HT-29 (cell line): ENCODE results near the gene CLDN17. TPM values are rescaled to one million over a fixed set of nuclear protein-coding genes. Genes with fewer than 3 reads are reported as not detected.

ENCODE experiments used
- DNase-seq: peaks from one replicate; pipeline ENCODE4 v3.0.0-alpha.2; 2015; ENCODE audit warnings: low spot score
- total RNA-seq: library from RNA; depleted of rRNA; stranded (reverse); fragments of >200 nt; shearing (Covaris generic); gene quantifications from 2 replicates; pipeline ENCODE4 v1.2.3, GENCODE V29; 2014; rRNA removed

The CLDN17 gene, protein sequence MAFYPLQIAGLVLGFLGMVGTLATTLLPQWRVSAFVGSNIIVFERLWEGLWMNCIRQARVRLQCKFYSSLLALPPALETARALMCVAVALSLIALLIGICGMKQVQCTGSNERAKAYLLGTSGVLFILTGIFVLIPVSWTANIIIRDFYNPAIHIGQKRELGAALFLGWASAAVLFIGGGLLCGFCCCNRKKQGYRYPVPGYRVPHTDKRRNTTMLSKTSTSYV
- not detected in 2 replicates for total RNA-seq

DNA sequence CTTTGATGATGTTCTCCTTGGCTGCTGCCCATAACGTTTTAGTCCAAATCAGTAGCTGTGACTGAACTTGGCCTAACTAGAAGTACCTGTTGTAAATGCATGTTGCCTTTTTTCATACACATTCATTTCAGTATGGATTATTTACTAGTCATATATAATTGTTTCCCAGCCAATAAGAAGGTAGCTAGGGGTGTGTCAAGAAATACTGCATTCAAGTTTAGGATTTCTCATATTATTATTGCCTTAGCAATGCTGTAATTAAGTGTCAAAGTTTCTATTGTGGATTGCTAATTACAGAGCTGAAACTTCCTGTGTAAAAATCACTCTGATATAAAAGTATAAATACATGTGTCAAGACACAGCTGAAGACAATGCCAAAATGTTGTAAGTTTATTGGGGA lies at the start of gene CLDN17:
Gene CLDN17 (minus strand): TSS at position 101 of the 400 bp plus-strand sequence. CDS start 188 bp downstream, outside the sequence.
- no peak for DNase-seq

DNA sequence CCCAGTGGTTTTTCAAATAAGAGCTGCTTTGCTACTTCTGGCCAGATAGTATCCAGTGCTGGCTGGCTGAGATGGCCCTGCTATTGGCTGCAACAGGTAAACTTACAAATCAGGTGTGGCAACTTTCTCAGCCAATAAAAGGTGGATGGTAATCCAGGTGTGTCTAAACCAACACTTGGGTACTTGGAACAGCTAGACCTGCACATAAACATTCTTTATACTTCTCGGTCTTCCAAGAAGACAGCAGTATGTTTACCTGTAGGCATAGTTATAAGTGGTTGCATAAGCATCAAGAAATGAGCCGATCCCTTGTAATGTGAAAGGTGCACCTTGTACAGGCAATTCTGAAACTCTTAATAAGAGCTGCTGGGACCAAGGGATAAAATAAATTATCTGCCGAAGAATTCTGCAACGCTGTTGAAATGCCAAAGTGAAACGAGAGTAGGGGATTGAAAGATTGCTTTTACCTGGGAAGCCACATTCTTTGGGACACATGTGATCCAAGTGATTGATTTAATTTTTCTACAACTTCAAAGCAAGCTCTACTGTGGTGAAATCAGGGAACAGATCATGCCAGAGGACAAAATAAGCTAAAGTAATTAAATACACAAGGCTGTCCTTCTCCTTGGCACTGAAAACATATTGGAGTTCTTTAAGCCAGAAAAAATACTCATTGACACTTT lies 49.6 kb upstream of the CLDN17 start, which contains the start of gene CLDN8:
Gene CLDN8 (minus strand): TSS at position 57 of the 683 bp plus-strand sequence. CDS start 172 bp downstream, outside the sequence.
- no peak for DNase-seq

DNA sequence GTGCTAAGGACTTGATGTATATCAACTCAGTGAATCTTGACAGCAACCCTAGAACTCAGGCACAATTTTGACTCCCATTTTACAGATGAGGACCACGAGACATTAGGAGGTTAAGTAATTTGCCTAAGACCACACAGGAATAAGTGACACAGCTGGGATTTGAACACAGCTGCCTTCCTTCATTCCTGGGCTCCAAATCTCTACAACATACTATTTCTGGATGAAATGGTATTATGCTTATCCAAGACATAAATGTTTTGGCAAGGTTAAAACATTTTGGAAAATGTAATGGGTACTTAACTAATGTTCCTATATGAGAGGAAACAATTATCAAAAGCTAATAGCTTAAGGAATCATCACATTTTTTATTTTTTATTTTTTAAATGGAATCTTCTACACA lies 44.5 kb upstream of the CLDN17 start:
- no peak for DNase-seq

DNA sequence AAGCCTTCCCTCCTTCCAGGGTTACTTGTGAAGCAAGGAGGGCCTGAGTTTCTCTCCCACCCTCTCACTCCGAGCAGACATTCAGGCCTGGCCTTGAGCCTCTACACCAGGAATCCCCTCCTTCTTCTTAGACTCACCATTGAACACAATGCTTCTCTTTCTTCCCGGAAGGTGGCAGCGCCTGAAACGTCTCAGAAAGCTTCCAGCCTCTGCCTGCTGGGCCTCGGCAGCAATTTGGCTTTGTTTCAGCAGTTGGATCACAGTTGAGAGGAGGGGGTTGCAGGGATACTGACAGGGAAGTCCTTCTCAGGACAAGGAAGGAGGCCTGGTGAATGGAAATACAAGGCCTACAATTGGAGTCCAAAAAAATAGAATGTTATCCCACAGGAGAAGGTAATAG lies 43.0 kb upstream of the CLDN17 start:
- DNase-seq, result no peak

DNA sequence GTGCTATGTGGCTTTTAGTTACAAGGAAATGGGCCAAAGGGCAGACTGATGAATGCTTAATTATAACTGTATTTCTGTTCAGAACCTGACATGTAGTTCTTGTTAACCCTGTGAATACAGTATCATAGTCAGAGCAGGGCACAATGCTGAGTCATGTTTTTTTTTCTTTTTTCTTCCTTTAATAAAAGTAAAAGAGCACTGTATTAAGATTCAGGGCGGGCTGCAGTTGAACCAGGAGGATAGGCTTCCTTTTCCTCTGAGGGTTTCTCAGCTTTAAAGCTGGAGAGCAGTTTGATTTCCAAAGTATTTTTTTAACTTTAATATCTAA lies 40.6 kb upstream of the CLDN17 start:
- no peak for DNase-seq

DNA sequence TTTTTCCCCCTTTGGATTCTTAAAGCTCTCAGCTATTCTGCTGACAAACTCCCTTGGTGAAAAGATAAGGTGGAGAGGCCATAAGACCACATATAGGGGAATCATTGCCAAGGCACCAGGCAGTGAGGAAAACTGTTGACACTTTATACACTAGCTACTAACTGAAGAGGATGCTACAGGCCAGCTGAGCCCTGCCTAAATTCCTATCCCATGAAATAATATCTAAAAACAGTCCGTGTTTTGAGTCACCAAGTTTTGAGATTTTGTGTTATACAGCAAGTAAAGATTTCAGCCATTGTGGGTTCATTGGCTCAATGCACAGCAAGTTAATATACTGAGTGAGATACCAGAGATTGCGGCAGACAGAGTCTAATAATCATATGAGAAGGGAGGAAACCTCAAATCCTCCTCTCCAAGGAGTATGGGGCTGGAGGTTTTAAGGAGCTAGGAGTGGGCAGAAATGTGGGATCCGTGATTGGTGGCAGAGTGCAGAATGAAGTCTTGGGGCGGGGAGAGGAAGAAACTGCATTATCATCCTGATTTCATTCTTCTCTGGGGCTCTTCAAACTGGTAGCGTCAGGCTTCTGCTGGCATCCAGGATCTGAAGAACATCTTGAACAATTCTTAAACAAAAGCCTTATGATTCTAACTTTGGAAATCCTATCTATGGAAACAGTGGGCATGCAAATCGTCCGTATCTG lies 40.1 kb upstream of the CLDN17 start:
- no peak for DNase-seq

DNA sequence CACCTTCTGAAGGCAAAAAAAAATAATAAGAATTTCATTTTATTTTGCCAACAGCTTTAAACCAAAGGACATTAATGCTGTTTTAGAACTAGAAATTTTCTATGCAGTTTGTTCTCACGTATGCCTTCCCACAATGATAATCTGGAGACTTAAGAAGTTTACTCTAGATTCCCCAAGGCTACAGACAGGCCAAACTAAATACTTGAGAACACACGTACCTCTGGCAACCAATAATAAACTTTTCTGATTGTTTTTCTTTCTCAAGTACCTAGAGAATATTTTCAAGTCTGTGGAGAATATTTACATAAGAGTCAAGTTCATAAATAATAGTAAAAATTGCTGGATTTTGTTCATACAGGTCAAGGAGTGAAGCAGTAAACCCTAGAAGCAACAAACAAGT lies 33.4 kb upstream of the CLDN17 start:
- no peak for DNase-seq

DNA sequence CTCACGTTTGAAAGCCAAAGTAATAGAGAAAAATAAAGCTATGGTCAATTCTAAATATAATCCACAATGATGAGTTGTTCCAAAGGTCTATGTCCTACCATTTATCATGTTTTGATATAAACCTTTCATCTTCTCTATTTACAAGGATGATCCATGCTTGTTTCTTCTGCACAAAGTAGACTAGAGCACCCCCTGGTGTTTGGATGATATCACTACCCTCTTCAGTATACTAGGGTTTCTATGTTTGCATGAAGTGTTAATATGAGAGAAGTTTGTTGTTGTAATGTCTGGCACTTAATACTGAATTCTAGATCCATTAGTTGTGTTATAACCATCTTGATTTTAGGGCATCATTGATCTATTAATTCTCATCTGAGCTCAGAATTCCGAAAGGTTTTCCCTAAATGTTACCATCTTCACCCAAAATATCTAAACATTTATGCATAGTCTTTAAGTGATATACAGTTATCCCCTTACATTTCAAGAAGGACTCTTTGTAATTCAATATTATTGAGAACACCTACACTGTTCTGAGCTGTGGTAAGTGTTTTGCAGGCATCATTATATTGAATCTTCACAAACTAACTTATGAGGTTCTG lies 28.2 kb upstream of the CLDN17 start:
- peak; percentile 57 for DNase-seq

DNA sequence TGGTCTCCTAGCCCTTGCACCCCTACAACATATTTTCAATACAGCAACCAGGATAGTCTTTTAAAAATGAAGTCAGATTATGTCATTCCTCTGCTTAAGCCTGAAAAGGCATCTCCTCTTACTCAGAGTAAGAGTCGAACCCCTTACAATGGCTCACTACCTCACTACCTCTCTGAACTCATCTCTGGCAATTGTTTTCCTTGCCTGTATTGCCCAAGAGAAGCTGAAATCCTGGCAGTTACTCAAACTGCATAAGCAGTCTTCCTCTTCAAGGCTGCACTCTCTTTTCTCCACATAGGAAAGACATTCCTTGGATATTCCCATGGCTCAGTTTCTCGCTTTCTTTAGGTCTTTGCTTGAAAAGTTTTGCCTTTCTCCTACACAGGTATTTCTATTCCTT lies 26.6 kb upstream of the CLDN17 start:
- no peak for DNase-seq

DNA sequence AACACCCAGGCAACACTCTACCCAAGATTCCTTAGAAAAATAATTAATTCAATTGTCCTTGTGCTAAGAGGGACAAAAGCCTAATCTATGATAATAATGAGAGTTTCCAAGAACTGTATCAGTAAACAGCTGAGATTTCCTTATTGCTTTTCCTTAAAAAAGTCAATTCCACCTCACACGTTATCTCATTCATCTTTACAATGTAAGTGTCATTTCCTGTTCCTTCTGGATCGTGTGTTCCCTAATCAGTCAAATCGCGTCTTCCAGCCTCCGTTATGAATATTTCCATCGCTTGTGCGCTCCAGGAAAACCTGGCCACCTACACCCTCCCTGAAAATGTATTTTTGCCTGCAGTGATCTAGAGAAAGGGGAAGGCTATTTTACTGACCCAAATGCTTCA lies 23.9 kb upstream of the CLDN17 start:
- DNase-seq, result no peak

DNA sequence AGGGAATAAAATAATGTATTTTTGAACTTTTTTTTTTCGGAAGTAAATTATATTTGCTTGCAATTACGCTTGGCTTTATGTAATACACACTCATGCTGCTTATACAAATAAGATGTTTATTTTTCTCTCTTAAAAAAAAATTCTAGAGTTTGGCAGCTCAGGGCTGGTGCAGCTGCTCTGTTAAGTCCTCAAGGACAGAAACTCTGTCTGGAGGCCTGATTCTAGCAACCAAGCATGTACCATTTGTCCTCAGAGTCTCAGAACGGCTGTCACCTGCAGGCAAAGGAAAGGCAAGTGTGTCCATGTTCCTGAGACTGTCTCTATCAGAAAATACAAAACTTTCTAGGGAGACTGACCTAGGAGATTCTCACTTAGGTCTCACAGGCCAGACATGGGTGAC lies 23.2 kb upstream of the CLDN17 start:
- no peak for DNase-seq

DNA sequence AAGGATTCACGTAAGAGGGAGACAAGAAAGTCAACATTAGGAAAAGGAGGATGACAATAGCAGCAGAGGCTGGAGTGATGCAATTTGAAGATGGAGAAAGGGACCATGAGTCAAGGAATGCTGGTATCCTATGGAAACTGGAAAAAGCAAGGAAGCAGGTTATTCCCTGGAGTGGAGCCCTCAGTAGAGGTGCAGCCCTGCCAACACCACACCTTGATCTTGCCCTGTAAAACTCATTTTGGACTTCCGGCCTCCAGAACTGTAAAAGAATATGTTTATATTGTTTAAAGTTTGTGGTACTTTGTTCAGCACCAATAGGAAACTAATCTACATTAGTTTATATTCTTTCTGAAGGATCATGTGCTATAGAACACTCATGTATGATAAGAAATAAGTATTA lies 19.6 kb upstream of the CLDN17 start:
- no peak for DNase-seq

DNA sequence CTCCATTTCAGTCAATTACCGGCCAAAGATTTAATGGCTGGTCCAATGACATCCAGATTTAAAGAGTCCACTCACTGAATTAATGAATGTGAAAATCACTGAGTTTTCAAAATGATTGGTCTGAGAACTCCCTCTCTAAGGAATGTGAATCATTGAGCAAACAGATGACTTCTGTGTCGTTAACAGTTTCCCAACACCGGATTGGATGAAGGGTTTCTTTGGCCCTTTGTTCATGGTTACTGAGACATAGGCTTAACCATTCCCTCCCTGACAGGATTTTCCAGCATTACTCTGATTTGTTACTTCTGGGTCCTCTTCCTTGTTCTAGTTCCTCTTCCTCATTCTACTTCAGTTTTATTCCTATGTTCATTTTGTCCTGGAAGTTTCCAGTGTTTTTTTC lies 1.5 kb upstream of the CLDN17 start:
- no peak for DNase-seq

DNA sequence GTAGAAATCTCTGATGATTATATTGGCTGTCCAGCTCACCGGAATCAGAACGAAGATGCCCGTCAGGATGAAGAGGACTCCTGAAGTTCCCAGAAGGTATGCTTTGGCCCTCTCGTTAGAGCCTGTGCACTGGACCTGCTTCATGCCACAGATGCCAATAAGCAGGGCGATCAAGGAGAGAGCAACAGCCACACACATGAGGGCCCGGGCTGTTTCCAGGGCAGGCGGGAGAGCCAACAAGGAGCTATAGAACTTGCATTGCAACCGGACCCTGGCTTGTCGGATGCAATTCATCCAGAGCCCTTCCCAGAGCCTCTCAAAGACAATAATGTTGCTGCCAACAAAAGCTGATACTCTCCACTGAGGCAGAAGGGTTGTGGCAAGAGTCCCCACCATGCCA lies 434 bp downstream of the CLDN17 start:
- DNase-seq, result no peak

DNA sequence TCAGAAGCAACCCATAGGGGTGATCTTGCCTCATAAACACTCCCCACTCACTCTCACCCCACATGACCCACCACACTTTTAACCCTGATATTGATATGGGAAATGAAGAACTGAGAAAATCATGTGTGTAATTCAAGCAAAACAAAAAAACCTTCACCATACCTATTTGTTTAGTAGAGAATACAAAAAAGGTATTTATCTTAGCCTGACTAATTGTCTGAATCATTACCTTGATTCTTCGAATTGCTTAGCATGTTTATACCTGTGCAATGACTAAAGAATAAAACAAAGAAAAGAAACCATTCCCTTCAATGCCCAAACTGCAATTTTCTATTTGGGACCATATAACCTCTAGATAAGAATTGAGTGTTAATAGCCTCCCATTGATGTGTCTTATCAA lies 1.8 kb downstream of the CLDN17 start:
- no peak for DNase-seq

DNA sequence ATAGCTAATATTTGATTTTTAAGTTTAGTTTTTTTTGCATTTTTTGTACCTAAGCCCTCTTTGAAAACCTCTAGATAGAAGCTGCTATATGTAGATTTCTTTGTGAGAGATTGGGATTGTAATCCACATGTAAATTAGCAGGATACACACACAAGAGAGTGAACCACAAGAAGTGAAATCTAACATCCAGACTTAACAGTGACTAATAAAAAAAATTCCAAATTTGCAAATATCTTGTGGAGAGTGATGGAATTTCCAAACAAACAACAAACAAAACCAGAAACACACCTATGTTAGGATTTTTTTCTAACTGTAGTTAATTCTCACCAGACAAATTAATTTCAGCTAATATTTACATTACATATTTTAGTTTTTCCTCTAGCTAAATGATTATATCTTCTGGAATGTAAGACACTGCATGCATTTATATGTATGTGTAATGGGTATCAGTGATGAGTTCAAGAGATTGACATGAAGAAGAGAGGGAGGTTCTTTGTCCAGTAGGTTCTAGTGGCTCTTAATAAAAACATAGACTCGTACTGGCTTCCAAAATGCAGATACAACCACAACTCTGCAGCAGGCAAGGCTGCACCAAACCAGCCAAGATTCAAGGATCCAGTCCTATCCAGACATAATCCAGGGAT lies 12.8 kb downstream of the CLDN17 start:
- DNase-seq, result no peak

DNA sequence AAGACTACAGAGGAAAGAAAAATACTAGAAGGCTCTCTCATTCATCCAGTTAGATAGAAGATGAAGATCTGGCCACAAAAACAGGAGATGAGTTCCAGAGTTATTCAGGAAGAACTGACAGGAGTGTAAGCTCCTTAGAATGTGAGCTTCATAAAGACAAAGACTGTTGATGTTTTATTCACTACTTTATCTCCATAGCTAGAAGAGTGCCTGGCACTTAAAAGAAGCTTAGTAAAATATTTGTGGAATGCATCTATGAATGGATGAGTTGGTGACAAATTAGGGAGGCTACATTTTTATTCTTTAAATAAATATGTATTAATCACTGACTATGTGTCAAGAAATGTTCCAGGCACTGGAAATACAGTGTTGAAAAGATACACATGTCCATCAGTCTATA lies 13.8 kb downstream of the CLDN17 start:
- no peak for DNase-seq

DNA sequence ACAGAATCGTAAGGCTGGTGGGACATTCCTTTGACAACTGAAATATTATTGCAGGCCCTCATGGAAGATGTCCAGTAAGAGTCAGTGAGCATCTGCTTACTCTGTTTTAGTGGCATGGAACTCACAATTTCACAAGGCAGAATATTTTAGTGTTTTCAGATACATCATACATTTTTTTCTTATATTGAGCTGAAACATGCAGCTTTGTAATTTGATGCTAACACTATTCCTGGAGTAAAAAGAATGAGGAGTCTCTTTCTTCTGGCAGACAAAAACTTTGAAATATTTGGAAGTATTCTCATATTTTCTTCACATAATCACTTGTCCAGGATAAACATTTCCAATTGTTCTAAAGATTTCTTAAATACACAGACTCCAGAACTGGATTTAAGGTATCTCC lies 17.7 kb downstream of the CLDN17 start:
- DNase-seq, result no peak

DNA sequence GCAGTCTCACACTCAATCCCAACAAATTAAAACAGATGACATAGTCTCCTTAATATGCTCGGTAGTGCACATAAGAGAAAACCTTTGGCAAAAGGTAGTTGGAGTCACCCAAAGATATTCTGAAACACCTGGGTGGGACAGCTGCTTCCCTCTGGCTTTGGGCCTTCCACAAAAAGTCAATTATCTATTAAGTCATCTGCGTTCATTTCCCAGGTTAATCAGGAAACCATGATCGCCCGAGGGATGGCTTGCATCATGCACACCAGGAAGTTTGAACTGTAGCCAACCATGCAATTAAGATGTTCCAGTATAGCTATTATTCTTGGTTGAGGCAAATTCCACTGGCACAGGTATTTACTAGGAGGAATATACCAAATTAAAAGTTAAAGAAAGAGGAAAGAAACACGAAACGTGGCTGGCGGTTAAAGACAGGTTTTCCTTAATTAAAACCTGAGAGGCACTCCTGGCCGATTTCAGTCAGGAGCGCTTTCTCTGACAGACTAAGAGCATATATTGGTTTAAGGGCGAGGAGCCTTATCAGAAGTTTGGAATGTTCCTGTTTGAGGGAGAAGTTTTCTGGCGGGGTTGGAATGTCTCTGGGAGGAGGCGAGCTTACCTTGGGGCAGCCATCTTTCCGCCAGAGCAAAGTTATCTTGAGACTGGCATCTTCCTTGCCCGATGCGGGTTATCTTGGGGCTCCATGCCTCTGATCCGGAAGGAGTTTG lies 19.9 kb downstream of the CLDN17 start:
- peak; percentile 5 for DNase-seq

DNA sequence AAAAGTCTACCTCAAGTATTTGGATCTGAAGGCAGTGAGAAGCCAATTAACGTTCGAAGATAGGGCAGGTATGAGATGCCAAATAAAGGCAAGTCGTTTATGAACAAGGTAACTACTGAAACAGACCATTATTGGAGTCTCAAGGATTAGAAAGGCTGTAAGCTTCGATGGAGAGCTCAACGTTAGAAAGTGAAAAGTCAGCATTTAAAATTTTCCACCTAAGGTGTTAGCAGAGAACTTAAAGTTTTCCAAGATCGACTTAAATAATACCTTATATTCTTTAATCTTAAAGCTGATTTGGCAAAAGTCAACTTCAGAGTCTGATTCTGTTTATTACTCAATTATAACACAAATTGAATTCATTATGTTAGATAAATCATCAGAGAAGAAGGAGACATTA lies 28.1 kb downstream of the CLDN17 start:
- no peak for DNase-seq

DNA sequence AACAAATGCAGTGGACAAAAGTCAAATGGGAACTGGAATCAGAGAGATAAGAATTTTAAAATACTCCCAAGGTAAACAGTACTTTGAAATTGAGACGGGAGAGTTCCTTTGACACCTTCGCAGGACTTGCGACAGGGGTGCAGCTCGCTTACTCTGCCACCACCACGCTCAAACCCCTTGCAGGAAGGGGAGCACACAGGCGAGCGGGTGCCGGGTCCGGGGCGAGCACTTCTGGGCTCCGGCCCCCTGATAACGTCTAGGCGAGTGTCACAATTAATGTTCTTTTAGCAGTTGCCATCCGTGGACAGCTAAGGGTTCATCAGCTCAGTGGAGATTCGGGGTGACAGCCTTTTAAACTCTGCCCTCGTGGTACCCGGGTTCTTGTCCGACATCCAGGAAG lies 37.4 kb downstream of the CLDN17 start:
- no peak for DNase-seq
